ENCODE measurements around the gene RAMP3.
"Not testable (repeated sequence)": the region's sequence is repeated elsewhere in the genome, so short reads cannot be mapped to it uniquely, and the experiment has no call there.

RAMP3 gene

DNA sequence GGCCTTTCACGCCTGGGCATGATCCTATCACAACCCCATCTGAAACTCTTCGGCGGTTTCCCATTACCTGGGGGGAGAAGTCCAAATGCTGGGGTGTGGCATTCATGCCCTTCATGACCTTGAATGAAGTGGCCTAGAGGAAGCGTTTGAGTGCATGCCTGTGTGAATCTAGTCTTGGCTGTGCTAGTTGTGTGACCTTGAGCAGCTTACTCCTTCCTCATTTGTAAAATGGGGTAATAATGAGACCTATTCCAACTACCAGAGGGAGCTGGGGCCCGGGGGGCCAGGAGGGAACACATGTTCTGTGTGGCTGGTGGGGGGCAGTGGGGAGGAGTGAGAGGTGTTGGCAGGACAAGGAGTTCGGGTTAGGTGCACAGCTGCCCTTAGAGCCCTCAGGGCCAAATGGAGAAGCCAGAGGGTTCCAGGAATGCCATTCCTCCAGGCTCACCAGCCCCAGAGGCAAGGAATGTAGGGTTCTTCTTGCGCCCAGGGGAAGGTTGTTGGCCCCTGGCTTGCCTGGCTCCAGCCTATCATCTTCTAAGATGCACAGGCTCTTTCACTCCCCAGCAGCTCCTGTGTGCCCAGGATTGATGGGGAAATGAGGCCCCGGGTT is 24.8 kb upstream of the RAMP3 start:
- DNase-seq, result no peak
- no peak for ATAC-seq

- ATAC-seq, result no peak
These were observed 24.2 kb upstream of the RAMP3 start for GRCh38 chr7:45133352-45133751.

GRCh38 chr7:45133877-45134276 is 23.7 kb upstream of the RAMP3 start:
- no peak for ATAC-seq
- no peak for DNase-seq

More at GRCh38 chr7:45133352-45133751, 24.2 kb upstream of the RAMP3 start:
- no peak for DNase-seq

DNA sequence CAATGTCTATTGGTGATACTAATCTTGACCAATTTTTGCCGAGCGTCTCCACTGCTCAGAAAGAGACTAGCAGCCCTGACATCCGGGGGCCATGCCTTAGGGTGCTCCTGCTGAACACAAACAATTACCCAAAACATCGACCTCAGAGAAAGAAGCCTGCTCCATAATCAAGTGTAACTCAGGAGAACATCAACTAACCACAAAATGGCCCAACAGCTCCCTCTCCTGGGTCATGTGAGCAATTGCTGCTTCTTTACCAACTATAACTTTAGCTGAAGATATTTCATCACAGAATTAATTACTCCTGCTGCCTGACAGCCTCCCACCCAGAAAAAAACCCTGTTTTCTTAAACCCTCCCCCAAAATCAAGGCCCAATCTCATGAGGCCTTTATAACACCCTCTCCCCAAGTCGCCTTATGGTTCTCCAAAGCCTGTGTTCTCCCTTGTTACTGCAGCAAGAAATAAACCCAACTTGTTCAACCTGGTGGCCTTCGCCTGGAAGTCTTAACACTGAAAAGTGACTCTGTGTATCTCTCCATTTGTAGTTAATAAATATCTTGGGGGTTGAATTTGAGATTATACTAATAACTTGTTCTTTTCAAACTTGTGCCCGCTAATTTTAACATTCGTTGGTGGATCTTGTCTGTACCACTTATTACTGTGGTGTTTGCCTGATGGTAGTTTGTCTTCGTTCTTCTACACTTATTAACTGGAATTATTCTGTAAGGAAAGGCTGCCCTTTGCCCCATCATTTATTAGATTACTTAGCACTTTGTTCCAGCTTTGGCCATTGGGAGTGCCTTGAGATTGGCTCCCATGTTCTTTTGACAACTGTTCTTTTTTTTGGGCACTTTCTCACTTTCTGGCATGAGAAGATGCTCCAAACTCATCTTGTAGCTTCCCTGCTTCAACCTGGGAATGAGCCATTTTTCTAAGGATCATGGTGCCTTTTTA is 21.2 kb upstream of the RAMP3 start:
- DNase-seq, result peak; percentile 63
- ATAC-seq, result peak; percentile 65

DNA sequence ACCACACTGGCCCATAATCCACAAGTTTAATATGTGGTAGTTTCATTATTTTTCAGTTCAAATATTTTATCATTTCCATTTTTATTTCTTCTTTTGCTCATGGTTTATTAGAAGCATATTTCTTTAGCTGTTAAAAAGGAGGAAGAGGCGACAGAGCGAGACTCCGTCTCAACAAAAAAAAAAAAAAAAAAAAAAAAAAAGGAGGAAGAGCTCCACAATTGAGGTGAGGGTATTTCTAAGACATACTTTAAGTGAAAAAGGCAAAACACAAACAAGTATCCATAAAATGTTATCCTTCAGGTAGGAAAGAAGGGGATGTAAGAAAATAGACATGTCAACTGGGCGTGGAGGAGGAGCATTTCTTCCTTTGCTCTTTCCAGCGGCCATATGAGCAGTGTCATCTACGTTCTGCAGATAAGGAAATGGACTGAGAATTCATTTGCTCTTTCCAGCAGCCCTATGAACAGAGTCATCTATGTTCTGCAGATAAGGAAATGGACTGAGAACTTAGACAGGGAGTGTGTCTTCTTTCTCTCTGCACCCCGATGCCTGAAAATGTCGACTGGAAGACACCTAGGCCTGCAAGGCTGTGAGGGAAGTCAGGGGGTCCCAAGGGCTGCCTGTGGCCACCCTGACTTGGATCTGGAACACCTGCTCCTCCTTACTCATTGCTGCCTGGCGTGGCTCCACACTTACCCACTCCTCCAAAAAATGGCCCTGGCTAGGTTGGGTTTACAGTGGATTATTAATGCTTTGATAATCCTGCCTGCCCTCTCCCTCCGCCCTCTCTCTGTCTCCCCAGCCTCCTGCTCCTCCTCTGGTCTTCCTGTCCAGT is 18.9 kb upstream of the RAMP3 start:
- ATAC-seq, result no peak
- DNase-seq, result no peak

DNA sequence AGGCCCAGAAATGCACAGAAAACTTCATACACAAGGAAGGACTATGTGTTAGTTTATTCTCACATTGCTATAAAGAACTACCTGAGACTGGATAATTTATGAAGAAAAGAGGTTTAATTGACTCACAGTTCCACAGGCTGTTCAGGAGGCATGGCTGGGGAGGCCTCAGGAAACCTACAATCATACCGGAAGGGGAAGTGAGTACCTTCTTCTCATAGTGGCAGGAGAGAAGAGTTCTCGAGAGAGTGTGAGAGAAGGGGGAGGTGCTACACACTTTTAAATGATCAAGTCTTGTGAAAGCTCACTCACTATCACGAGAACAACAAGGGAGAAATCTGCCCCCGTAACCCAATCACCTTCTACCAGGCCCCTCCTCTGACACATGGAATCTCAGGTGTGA is 16.8 kb upstream of the RAMP3 start:
- ATAC-seq, result no peak
- DNase-seq, result no peak

- ATAC-seq (no peak), DNase-seq (no peak)
These were observed 14.0 kb upstream of the RAMP3 start for GRCh38 chr7:45143616-45144015.

GRCh38 chr7:45145881-45146280 is 11.7 kb upstream of the RAMP3 start:
- ATAC-seq, result no peak
- no peak for DNase-seq

GRCh38 chr7:45146531-45147379 is 10.8 kb upstream of the RAMP3 start:
- DNase-seq, result no peak
- no peak for ATAC-seq

GRCh38 chr7:45147858-45148652 is 9.5 kb upstream of the RAMP3 start:
- ATAC-seq, result no peak
- no peak for DNase-seq

DNA sequence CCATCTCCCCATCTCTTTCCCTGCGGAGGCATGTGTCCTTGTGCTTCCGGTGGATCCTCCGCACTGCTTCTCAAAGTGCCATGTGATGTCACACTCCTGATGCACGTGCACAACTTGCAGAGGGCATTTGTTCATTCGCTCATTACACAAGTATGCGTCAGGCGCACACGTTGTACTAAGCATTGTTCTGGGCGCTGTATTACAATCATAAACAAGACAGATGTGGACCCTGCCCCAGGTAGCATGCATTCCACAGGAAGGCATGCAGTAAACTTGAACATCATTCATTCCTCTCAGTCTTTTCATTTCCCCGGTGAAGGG is 9.0 kb upstream of the RAMP3 start:
- DNase-seq, result no peak
- ATAC-seq, result no peak

- no peak for ATAC-seq
- DNase-seq, result no peak
These were observed 8.0 kb upstream of the RAMP3 start for GRCh38 chr7:45149606-45150005.

GRCh38 chr7:45150199-45150598 is 7.4 kb upstream of the RAMP3 start:
- no peak for DNase-seq
- no peak for ATAC-seq

DNA sequence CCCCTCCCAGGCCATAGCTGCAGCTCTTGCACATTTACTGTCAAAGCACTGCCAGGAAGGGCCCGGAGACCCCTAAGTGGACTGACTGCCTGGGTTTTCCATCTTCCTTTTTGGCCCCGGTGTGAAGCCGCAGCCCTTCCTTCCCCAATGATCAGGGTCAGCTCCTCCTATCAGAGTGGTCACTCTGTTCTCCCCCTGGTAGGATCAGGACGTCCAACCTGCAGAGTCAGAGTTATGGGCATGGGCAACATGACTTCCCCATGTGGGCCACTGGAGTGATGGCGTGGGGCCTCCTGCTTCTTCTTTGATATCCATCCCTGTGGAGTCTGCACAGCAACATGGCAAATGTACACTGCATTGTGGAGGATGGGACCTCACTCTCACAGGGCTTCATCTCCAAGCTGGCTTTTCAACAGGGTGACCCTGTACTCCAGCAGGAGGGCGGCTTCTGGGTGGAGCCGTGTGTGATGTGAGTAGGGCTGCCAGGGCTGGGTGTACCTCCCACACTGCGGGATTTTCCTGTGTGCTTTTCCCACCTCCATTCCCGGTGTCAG is 6.4 kb upstream of the RAMP3 start:
- ATAC-seq (no peak), DNase-seq (no peak)

DNA sequence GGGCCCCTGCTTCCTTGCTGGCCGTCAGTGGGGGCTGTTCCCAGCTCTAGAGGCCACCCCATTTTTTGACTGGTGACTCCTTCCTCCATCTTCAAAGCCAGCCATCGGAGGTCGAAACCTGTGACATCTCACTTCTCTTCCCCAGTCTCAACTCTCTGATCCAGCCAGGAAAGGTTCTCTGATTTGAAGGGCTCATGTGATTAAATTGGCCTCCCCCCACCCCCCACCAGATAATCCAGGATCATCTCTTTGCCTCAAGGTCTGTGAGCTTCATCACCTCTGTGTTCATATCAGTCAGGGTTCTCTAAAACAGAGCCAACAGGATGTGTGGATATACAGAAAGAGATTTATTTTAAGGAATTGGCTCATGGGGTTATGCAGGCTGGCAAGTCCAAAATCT is 5.6 kb upstream of the RAMP3 start:
- ATAC-seq (no peak), DNase-seq (no peak)

GRCh38 chr7:45153233-45153632 is 4.4 kb upstream of the RAMP3 start:
- ATAC-seq (no peak), DNase-seq (no peak)

DNA sequence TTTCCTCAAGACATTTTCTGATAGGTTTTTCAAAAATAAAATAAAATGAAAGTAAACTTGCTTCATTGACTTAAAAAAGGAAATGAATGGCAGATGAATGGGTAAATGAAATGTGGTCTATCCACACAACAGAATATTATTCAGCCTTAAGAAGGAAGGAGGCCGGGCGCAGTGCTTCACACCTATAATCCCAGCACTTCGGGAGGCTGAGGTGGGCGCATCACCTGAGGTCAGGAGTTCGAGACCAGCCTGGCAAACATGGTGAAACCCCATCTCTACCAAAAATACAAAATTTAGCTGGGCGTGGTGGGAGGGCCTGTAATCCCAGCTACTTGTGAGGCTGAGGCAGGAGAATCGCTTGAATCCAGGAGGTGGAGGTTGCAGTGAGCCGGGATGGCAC is 3.7 kb upstream of the RAMP3 start:
- DNase-seq, ATAC-seq: not testable (repeated sequence)

GRCh38 chr7:45155357-45155900 is 2.2 kb upstream of the RAMP3 start:
- ATAC-seq, result no peak
- DNase-seq, result no peak

DNA sequence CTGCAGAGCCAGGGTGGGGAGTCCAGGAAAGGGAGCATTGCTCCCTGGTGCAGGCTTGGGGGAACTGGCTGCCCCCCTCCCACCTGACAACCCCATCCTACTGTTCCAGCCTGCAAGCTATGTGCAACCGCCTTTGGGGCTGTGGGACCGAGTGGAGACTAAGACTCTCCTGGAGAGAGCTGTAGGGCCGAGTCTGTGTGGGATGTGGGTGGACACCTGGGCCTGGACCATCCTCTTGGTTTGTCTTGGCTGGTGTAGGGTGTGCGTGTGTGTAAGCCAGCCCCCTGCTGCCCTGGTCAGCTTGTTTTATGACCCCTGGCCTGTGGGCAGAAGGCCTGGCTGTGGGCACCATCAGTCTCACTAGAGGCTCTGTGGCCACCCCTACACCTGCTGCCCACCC is 1.6 kb upstream of the RAMP3 start:
- no peak for ATAC-seq

DNA sequence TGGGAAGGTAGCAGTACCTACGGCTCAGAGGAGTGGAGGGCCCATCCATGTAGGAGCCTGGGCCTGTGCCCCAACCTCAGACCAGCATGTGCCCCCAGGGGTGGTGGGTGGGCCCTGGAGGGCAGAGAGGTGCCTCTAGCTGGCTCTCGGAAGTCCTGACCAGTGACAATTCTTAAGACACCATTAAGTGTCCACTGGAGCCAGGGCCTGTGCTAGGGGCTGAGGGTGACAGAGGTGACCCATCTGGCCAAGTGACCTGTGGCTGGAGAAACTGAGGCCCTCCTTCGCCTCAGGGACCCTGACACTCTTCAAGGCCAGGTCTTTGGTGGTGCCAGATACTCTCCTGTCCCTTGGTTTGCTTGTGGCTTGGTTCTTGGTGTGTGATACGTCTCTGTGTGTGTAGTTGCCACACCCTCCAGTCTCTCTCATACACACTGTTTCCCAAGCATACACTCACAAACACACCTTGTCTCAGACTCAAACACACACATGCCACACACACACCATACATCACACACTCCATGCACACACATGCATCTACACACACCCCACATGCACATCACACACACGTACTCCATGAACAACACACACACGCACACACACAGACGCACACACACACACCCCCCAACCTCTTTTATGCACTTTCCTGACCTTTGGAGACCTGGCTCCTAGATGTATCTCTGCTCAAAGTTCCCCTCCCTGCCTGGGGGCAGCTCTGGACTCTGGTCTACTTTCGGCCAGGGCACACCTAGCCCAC is 897 bp upstream of the RAMP3 start:
- no peak for ATAC-seq
- DNase-seq, result no peak

More for the DNA sequence above, 1.6 kb upstream of the RAMP3 start:
- DNase-seq, result no peak
